GOT3 (cell line): Measurements from ENCODE around the gene MAML3.

Source experiments
- DNase-seq: peaks from one replicate; lab custom pipeline; 2025; ENCODE audit warnings: mixed read lengths; lab: John Stamatoyannopoulos, UW

Gene MAML3

GRCh38 chr4:140153718-140154571 lies at the start of gene MAML3:
TSS of gene MAML3 (minus strand) at chr4:140154184. CDS start at chr4:140153327, 857 bp downstream.
- peak; percentile 55 for DNase-seq

- no peak for DNase-seq
Observed at GRCh38 chr4:140198942-140199341, 45.0 kb upstream of the MAML3 start.

GRCh38 chr4:140195806-140196205 lies 41.8 kb upstream of the MAML3 start:
- DNase-seq: no peak

DNA sequence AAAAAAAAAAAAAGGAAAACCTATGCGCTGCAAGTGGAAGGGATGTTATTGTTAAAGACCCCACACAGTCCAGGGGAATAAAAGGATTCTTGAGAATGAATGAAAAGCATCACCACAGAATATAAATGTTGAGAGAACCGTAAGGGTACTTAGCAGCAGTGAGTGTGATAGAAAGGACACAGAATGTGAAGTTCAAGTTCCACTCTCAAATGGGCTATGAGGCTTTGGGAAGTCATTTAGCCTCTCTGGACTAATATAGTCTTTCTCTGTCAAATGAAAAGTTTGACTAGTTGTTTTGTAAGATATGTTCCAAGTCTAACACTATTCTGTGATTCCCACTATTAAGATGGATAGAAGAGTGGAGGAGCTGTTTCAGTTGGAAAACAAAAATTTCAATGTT lies 35.8 kb upstream of the MAML3 start:
- DNase-seq: no peak

DNA sequence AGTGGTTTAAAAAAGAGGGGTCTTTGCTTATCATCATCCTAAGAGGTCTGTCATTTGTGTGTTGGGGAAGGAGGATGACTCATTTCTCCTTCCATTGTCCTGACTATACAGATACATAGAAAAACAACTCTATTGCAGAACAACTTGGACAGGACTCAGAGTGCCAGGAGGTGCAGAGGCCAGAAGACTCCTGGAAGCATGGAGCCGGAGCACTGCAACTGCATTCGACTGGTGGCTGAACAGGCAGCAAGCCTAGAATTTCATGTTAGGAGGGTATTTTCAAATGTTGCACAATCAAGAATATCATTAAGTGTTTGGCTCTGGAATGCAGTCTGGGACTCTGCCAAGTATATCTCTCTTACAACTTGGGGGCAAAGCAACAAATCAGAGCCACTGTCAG lies 35.0 kb upstream of the MAML3 start:
- no peak for DNase-seq

- no peak for DNase-seq
Observed at GRCh38 chr4:140187316-140187695, 33.3 kb upstream of the MAML3 start.

DNA sequence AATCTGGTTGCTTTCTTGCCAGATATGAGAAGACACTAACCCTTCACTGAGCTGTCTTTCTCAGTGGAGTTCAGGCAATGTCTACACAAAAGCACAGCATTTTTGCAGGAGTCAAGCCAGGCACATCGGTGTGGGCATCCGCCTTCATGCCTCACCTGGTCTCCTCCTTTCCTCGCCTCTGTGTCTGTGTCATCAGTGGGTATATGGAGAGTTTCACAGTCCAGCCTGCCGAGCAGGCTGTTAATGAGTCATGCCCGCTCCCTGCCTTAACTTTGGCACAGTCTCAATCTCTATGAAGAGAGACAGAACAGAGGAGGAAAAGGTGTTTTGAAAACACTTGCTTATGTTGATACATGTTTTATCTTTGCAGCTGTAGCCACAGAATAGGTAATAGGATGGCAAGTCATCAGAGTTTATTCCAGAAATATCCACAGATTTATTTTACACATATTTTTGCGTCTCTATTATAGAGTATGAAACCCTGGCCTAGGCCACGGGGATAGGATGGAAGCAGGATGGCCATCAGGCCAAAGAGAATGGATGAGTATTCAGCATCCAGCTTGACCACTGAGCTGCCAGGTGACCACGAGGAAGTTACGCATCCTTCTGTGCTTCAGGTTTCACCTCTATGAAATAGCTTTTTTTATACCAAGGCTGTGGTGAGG lies 32.8 kb upstream of the MAML3 start:
- DNase-seq: no peak

- DNase-seq: no peak
Observed at GRCh38 chr4:140186082-140186438, 32.1 kb upstream of the MAML3 start.

DNA sequence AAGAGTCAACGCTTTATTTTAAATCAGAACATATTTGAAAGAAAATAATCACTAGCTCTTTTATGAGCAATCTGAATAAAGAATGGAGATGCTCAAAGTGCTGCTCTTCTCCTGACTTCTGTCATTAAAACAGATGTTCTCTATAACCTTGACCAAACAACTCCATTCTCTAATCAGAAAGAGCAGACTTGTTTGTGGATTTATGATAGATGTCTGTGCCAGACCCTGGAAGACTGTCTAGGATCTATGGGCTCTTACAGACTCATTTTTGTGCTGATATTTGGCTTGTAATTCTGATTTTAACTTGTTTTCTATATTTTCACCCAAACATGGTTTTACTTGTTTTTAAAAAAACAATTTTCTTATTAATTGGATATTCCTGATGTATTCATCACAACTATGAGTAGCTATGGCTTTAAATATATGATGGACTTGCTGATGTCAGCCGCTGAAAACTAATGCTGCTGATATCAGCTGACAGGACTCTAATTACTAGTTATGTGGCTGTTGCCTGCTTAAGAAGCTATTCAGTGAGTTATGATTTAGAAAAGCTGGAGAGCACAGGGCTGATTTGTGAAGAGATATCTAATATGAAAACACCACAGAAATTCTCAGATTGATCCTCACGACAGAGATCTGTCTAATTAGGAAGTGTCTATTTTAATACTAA lies 31.6 kb upstream of the MAML3 start:
- no peak for DNase-seq

DNA sequence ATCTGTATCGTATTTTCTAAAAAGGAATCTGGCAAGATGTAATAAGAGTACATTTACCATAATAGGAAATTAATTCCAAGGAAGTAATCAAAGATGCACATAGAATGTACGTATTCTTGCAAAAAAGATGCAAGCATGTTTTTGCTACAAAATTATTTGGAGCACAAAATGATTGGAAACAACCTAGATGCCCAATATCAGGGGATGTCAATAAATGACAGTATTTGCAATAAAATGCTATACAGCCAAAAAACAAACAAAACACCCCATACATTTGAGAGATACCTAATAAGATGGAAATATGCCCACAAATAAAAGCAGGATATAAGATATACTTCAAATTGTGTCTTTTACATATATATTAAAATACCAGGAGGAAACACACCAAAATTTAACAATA lies 29.3 kb upstream of the MAML3 start:
- DNase-seq: no peak

DNA sequence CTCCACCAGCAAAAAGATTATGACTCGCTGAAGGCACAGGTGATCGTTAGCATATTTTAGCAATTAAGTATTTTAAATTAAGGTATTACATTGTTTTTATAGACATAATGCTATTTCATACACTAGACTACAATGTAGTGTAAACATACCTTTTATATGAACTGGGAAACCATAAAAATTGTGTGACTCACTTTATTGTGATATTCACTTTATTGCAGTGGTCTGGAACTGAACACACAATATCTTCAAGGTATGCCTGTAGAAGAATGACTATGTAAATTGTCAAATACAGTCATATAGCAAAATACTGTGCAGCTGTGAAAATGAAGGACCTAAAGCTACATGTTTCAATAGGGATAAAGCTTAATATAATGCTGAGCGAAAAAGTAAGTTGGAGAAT lies 26.6 kb upstream of the MAML3 start:
- no peak for DNase-seq

DNA sequence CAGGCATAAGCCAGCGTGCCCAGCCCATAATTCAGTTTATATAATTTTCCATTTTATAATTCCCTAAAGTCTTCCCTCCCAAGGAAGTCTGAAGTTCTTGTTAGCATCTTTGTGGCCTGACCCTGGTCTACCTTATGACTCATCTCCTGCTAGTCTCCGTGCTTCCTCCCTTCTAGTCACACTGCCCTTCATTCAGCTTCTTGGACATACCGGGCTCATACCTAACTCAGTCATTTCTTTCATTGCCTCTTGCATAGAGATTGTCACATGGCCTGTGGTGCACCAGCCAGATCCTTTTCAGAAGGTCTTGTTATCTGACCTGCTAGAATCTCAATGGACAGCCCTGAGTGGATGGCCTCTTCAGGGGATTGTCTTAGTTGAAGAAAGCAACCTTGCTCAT lies 22.8 kb upstream of the MAML3 start:
- DNase-seq: no peak

- DNase-seq: no peak
Observed at GRCh38 chr4:140174543-140174942, 20.6 kb upstream of the MAML3 start.

DNA sequence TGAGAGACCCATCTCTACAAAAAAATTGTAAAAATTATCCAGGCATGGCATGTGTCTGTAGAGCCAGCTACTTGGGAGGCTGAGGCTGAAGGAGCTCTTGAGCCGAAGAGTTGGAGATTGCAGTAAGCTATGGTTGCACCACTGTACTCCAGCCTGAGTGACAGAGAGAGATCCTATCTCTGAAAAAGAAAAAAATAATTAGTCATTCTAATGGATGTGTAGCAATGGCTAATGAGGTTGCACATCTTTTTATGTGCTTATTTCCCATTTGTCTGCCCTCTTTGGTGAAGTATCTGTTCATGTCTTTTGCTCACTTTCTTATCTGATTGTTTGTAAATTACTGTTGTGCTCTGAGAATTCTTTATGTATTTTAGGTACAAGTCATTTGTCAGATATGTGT lies 19.0 kb upstream of the MAML3 start:
- DNase-seq: no peak

DNA sequence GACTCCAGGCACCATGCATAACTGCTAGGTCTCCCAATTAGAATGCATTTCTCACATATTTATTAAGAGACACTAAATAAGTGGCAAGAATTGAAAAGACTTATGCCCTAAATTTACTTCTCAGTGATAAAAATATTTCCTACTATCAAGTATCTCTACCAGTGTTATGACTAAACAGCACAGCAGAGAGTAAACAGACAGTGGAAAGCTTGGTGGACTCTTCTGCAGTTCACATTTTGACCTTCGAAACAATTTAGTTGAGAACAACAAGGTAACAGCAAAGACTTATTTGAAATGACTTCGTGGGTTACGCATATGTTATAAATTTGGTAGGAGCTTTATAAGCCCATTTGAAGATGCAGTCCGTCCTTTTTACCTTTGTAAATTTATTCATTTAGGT lies 16.3 kb upstream of the MAML3 start:
- DNase-seq: no peak

GRCh38 chr4:140168936-140169335 lies 15.0 kb upstream of the MAML3 start:
- DNase-seq: no peak

DNA sequence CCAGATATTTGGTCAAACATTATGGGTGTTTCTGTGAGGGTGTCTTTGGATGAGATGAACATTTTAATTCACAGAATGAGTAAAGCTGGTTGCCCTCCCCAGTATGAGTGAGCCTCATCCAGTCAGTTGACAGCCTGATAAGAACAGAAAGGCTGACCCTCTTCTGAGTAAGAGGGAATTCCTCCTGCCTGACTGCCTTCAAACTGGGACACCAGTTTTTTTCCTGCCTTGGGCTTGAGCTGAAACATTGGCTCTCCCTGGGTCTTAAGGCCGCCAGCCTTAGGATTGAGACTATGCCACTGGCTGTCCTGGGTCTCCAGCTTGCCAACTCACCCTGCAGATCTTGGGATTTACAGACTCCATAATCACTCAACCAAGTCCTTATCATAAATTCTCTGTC lies 14.5 kb upstream of the MAML3 start:
- DNase-seq: no peak

- DNase-seq: no peak
Observed at GRCh38 chr4:140163029-140163810, 9.2 kb upstream of the MAML3 start.

DNA sequence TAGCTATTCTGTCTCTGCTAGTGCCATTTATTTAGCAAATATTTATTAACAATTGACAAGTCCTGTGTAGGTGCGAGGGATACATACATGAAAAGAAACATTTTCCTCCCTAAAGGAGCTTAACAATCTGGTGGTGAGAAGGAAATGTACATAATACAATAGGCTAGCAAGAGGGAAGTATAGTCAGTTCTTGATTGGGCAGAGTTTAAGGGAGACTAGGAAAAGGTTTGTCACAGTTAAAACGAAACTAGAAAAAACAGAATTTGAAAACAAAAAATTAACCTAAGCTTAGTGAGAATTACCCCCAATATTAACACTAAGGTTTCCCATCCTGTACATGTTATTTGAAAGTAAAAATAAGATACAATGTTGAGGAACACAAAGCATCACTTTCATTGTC lies 8.6 kb upstream of the MAML3 start:
- DNase-seq: no peak

- DNase-seq: no peak
Observed at GRCh38 chr4:140158365-140159030, 4.5 kb upstream of the MAML3 start.

DNA sequence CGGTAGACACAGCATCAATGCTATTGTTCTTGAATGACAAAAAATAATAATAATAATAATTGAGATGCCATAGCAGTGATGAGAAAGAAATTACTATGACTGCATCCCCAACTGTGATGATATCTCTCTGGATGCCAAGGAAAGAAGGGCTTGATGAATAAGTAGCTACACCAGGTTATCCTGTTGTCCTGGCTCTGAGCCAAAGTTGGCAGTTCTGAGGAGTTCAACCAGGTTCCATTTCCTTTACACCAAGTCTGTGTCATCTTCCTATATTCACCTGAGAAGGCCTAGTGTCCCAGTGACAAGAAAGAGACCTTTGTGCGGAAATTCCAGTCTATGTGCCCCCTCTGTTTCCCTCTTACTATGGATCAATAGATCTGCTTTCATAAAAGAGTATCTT lies 3.4 kb upstream of the MAML3 start:
- DNase-seq: no peak
